ENCODE data around the gene TCF7L2.
"Not testable (repeated sequence)": the region's sequence is repeated elsewhere in the genome, so short reads cannot be mapped to it uniquely, and the experiment has no call there.

TCF7L2 gene

GRCh38 chr10:113047605-113047962 is 97.5 kb downstream of the TCF7L2 start:
- DNase-seq (ENCODE audit: low read depth): peak; percentile 68

GRCh38 chr10:113047963-113048781 is 98.1 kb downstream of the TCF7L2 start:
- peak; percentile 57 for DNase-seq (ENCODE audit: low read depth)

- DNase-seq (ENCODE audit: low read depth): no peak
Measured at GRCh38 chr10:113049881-113050280, 99.8 kb downstream of the TCF7L2 start.

- DNase-seq (ENCODE audit: low read depth): no peak
Measured at GRCh38 chr10:113052076-113052830, 102.2 kb downstream of the TCF7L2 start.

- DNase-seq (ENCODE audit: low read depth): peak; percentile 29
Measured at GRCh38 chr10:113053091-113053490, 103.0 kb downstream of the TCF7L2 start.

- DNase-seq (ENCODE audit: low read depth): no peak
Measured at GRCh38 chr10:113053881-113054280, 103.8 kb downstream of the TCF7L2 start.

GRCh38 chr10:113055458-113055857 is 105.4 kb downstream of the TCF7L2 start:
- DNase-seq (ENCODE audit: low read depth): no peak

GRCh38 chr10:113056030-113056429 is 106.0 kb downstream of the TCF7L2 start:
- DNase-seq (ENCODE audit: low read depth): no peak

GRCh38 chr10:113056441-113057021 is 106.5 kb downstream of the TCF7L2 start:
- peak; percentile 78 for DNase-seq (ENCODE audit: low read depth)

- no peak for DNase-seq (ENCODE audit: low read depth)
Measured at GRCh38 chr10:113057948-113058522, 108.0 kb downstream of the TCF7L2 start.

- DNase-seq (ENCODE audit: low read depth): peak; percentile 81
Measured at GRCh38 chr10:113058523-113059370, 108.7 kb downstream of the TCF7L2 start.

- peak; percentile 86 for DNase-seq (ENCODE audit: low read depth)
Measured at GRCh38 chr10:113059371-113059780, 109.3 kb downstream of the TCF7L2 start.

- DNase-seq (ENCODE audit: low read depth): no peak
Measured at GRCh38 chr10:113060201-113061053, 110.4 kb downstream of the TCF7L2 start.

- no peak for DNase-seq (ENCODE audit: low read depth)
Measured at GRCh38 chr10:113061054-113061430, 111.0 kb downstream of the TCF7L2 start.

- DNase-seq (ENCODE audit: low read depth): no peak
Measured at GRCh38 chr10:113061557-113061956, 111.5 kb downstream of the TCF7L2 start.

GRCh38 chr10:113063043-113063967 is 113.3 kb downstream of the TCF7L2 start:
- no peak for DNase-seq (ENCODE audit: low read depth)

- no peak for DNase-seq (ENCODE audit: low read depth)
Measured at GRCh38 chr10:113064039-113064438, 114.0 kb downstream of the TCF7L2 start.

GRCh38 chr10:113066120-113066519 is 116.1 kb downstream of the TCF7L2 start:
- not testable (repeated sequence) for DNase-seq (ENCODE audit: low read depth)

GRCh38 chr10:113066561-113067312 is 116.7 kb downstream of the TCF7L2 start:
- DNase-seq (ENCODE audit: low read depth): no peak
